Measurements from ENCODE around the gene CPD. TPM values are rescaled to one million over a fixed set of nuclear protein-coding genes. Genes with fewer than 3 reads are reported as not detected.

CPD gene
- polyA plus RNA-seq, 2 of the 4 experiments (the other 2 are of a cell fraction), result 22.4 to 83.3 TPM

DNA sequence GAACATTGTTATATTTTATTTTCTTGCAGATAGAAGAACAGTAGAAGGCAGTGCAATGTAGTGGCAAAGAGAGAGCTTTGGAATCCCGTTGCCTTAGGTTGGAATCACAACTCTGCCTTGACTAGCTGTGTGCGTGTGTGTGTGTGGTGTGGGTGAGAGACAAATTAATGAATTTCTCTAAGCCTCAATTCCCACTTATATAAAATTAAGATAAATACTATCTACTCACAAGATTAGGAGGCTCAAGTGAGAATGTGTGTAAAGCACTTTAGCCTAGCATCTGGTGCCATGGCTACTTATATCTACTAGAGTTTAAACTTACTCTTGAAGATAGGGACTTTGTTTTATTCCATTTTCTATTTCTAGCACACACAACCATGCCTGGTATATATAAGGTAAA lies 12.8 kb downstream of the CPD start (continued):
- TF ChIP-seq POLR2AphosphoS2 (conservative IDR thresholded peaks at IDR 0.05; ENCODE audit: low read length), result no peak
- no peak for TF ChIP-seq NR3C1 (IDR thresholded peaks at IDR 0.05)
- no peak for TF ChIP-seq NFE2L2 (conservative IDR thresholded peaks at IDR 0.05; ENCODE audit: low read length)
- no peak for TF ChIP-seq RAD21 (conservative IDR thresholded peaks at IDR 0.05 in 1 of 2, IDR thresholded peaks at IDR 0.05 in 1 of 2)
- TF ChIP-seq CHD2 (IDR thresholded peaks at IDR 0.05; ENCODE audit: low read length, partially characterized antibody), result no peak
- TF ChIP-seq SMC3 (IDR thresholded peaks at IDR 0.05), result no peak
- TF ChIP-seq EHF (CRISPR knock-in tag; IDR thresholded peaks at IDR 0.05), result no peak
- no peak for TF ChIP-seq RFX5 (IDR thresholded peaks at IDR 0.05)
- TF ChIP-seq CBX8 (IDR thresholded peaks at IDR 0.05), result no peak
- TF ChIP-seq HOXA7 (CRISPR knock-in tag; IDR thresholded peaks at IDR 0.05), result no peak
- no peak for TF ChIP-seq TFCP2L1 (CRISPR knock-in tag; IDR thresholded peaks at IDR 0.05)
- TF ChIP-seq GATA3 (IDR thresholded peaks at IDR 0.05; ENCODE audit: borderline replicate concordance), result no peak

DNA sequence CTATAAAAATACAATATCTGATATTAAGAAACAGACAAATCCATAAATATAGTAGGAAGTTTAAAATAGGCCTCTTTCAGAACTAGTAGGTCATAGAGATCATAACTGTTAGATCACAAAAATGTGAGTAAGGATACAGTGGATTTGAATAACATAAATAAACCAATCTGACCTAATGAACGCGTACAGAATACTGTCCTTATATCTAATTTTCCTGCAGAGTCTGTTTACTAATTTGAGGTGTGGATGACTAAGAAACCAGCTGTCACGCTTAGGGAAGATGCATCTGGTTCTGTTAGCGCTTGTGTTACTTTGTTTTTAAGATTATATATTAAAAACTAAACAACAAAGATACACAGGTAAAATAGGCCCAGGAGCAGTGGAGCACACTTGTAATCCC lies 14.8 kb downstream of the CPD start:
- FAIRE-seq (no peak), DNase-seq (ENCODE audit: low read depth in 1 of 2, low spot score in 1 of 2) (no peak), ATAC-seq (no peak)
- Histone ChIP-seq H3K4me1 (peaks cover 48% of the 10 kb centered on the region), H3K4me3 (no peak overlapping the region), H3K27ac (no peak overlapping the region), H3K9me3 (no peaks in the 10 kb centered on the region), H3K4me2 (no peak overlapping the region)
- ChIA-PET CTCF (interaction anchor here (0.9 to 1.0 kb wide), 2 partner anchors 9 to 12 kb away, joined by 3 to 4 read pairs; no protein-coding TSS in a partner anchor), POLR2A (no interaction called here)
- TF ChIP-seq, protein P1, sequence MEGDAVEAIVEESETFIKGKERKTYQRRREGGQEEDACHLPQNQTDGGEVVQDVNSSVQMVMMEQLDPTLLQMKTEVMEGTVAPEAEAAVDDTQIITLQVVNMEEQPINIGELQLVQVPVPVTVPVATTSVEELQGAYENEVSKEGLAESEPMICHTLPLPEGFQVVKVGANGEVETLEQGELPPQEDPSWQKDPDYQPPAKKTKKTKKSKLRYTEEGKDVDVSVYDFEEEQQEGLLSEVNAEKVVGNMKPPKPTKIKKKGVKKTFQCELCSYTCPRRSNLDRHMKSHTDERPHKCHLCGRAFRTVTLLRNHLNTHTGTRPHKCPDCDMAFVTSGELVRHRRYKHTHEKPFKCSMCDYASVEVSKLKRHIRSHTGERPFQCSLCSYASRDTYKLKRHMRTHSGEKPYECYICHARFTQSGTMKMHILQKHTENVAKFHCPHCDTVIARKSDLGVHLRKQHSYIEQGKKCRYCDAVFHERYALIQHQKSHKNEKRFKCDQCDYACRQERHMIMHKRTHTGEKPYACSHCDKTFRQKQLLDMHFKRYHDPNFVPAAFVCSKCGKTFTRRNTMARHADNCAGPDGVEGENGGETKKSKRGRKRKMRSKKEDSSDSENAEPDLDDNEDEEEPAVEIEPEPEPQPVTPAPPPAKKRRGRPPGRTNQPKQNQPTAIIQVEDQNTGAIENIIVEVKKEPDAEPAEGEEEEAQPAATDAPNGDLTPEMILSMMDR (IDR thresholded peaks at IDR 0.05), result no peak
- no peak for TF ChIP-seq ZFP36 (IDR thresholded peaks at IDR 0.05; ENCODE audit: borderline replicate concordance, partially characterized antibody)
- no peak for TF ChIP-seq FOSB (CRISPR knock-in tag; IDR thresholded peaks at IDR 0.05)
- no peak for TF ChIP-seq MAZ (IDR thresholded peaks at IDR 0.05; ENCODE audit: borderline replicate concordance, low read depth, low read length)
- no peak for TF ChIP-seq MYC (IDR thresholded peaks at IDR 0.05; ENCODE audit: borderline replicate concordance, low read length)
- no peak for TF ChIP-seq ESRRA (IDR thresholded peaks at IDR 0.05; ENCODE audit: borderline replicate concordance, low read length)
- TF ChIP-seq, protein P2, sequence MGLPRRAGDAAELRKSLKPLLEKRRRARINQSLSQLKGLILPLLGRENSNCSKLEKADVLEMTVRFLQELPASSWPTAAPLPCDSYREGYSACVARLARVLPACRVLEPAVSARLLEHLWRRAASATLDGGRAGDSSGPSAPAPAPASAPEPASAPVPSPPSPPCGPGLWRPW (IDR thresholded peaks at IDR 0.05), result no peak
- no peak for TF ChIP-seq CHD4 (IDR thresholded peaks at IDR 0.05; ENCODE audit: borderline replicate concordance)
- TF ChIP-seq, protein P3, sequence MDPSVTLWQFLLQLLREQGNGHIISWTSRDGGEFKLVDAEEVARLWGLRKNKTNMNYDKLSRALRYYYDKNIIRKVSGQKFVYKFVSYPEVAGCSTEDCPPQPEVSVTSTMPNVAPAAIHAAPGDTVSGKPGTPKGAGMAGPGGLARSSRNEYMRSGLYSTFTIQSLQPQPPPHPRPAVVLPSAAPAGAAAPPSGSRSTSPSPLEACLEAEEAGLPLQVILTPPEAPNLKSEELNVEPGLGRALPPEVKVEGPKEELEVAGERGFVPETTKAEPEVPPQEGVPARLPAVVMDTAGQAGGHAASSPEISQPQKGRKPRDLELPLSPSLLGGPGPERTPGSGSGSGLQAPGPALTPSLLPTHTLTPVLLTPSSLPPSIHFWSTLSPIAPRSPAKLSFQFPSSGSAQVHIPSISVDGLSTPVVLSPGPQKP (IDR thresholded peaks at IDR 0.05; ENCODE audit: low read depth, low read length), result no peak
- no peak for TF ChIP-seq CEBPB (IDR thresholded peaks at IDR 0.05)
- TF ChIP-seq, protein P4, sequence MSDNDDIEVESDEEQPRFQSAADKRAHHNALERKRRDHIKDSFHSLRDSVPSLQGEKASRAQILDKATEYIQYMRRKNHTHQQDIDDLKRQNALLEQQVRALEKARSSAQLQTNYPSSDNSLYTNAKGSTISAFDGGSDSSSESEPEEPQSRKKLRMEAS (IDR thresholded peaks at IDR 0.05), result no peak
- no peak for TF ChIP-seq HEYL (CRISPR knock-in tag; IDR thresholded peaks at IDR 0.05)
- no peak for TF ChIP-seq JUN (IDR thresholded peaks at IDR 0.05)
- TF ChIP-seq, protein P5, sequence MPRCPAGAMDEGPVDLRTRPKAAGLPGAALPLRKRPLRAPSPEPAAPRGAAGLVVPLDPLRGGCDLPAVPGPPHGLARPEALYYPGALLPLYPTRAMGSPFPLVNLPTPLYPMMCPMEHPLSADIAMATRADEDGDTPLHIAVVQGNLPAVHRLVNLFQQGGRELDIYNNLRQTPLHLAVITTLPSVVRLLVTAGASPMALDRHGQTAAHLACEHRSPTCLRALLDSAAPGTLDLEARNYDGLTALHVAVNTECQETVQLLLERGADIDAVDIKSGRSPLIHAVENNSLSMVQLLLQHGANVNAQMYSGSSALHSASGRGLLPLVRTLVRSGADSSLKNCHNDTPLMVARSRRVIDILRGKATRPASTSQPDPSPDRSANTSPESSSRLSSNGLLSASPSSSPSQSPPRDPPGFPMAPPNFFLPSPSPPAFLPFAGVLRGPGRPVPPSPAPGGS (IDR thresholded peaks at IDR 0.05), result no peak
- TF ChIP-seq KDM1A (IDR thresholded peaks at IDR 0.05; ENCODE audit: low read depth), result no peak
- WGBS (ENCODE audit: missing lambda C conversion rate), result 96% methylated on average over 4 of the region's 4 CpGs
